D721Med (cell line): ENCODE results near the gene PAK1.

Experiments used
- DNase-seq: peaks from one replicate; pipeline ENCODE4 v3.0.0; 2011; ENCODE audit warnings: low spot score; ENCODE audit not compliant: insufficient read length
- FAIRE-seq: peaks from 2 replicates; lab custom pipeline; 2011; peaks lifted over from hg19 to GRCh38; lab: Jason Lieb, UNC
- TF ChIP-seq, protein P1 (sequence below): IDR thresholded peaks from 2 replicates; pipeline ENCODE4 v1.5.1; 2012; ENCODE audit warnings: mild to moderate bottlenecking, control low read depth; ENCODE audit not compliant: insufficient read depth; ENCODE audit errors: missing control alignments

The PAK1 gene

DNA sequence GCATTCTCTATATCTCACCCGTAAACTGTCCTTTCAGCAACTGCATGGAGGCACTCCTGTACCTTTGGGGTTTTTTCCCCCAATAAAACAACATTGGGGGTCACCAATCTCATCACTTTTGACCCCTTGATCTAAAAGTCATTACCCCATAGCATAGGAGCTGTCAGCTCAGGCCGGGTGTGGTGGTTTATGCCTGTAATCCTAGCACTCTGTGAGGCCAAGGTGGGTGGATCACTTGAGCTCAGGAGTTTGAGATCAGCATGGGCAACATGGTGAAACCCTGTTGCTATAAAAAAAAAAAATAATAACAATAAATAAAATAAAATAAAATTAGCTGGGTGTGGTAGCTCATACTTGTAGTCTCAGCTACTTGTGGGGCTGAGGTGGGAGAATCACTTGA, 155.3 kb downstream of the PAK1 start:
- DNase-seq (no peak), FAIRE-seq (no peak)
- TF ChIP-seq, protein P1, sequence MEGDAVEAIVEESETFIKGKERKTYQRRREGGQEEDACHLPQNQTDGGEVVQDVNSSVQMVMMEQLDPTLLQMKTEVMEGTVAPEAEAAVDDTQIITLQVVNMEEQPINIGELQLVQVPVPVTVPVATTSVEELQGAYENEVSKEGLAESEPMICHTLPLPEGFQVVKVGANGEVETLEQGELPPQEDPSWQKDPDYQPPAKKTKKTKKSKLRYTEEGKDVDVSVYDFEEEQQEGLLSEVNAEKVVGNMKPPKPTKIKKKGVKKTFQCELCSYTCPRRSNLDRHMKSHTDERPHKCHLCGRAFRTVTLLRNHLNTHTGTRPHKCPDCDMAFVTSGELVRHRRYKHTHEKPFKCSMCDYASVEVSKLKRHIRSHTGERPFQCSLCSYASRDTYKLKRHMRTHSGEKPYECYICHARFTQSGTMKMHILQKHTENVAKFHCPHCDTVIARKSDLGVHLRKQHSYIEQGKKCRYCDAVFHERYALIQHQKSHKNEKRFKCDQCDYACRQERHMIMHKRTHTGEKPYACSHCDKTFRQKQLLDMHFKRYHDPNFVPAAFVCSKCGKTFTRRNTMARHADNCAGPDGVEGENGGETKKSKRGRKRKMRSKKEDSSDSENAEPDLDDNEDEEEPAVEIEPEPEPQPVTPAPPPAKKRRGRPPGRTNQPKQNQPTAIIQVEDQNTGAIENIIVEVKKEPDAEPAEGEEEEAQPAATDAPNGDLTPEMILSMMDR: no peak

DNA sequence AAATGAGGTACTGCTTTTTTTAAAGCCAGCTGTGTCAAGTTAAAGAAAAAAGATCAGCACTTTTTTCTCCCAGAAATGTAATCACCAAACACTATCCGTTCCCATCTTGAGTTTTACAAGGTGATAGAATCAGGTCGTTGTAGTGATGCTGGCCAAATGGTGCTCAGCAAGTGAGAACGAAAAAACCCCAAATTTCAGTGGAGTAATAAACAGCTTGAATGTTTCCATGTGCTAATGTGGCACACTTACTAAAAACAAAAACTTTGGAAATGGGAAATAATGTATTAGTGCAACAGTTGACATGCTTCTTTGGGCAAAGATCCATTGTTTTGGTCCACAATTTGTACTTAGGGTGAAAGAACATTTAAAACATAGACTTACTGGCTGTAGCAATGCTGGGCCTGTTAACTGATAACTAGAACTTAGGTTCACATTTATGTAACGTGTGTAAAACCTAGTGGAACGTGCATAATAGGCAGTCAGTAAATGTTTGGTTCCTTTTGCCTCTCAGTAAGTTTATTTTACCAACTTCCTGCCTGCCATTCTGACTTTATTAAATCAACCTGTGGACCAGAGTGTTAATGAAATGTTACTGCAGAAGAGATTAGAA, 157.1 kb downstream of the PAK1 start:
- TF ChIP-seq, protein P1: no peak
- FAIRE-seq: no peak
- DNase-seq: no peak

DNA sequence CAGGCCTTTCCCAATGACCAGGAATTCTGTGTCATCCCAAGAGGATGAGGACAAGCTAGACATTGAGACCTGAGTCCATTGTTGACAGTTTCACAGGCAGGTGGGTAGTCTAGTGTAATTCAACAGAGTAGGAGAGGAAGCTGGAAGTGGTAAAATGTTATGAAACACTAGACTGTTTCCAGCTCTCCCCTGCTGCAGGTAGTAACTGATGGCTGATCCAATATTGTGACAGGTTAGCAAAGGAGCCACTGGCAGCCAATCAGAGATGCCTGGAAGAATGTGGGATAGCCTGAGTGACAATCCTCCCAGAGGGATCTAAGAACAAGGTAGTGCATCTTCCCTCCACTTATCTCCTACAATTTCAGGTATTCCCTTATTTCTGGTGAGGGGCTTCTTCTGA, 161.8 kb downstream of the PAK1 start:
- TF ChIP-seq, protein P1: no peak
- DNase-seq (no peak), FAIRE-seq (no peak)

DNA sequence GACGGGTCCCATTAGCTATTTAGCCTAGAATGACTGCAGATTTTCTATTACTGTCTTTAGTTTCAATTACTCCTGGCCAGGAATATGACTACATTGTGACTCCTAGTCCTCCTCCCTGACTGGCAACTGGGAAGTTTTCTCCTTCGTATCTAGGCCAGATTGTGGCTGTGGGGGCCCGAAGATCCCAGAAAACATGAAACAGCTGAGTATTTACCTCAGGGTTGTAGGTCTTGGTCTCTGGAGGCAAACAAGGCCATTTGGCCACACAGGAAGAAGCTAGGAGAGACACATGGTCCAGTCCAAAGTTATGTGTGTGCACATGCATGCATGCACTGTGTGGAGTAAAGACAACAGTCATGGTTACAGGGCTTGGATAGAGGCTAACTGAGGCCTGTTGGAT, 162.2 kb downstream of the PAK1 start:
- TF ChIP-seq, protein P1: no peak
- FAIRE-seq: no peak
- DNase-seq: no peak

DNA sequence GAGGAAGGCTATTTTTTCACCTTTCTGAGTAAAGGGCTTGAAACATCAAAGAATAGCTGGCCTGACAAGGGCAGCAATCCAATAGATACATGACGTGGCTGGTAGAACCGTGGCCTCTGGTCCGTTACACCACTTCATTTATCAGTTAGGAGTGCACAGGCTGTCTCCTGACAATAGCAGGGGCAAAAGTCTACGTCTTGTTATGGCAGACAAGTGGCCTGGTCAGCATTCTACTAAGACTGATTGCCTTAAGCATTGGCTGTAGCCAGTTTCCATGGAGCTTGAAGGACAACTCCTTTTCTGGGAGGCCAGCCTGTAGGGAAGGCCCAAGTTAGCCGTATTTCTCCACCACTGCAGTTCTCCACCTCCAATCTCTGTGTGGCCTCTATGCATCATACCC, 163.2 kb downstream of the PAK1 start:
- TF ChIP-seq, protein P1: no peak
- DNase-seq: no peak
- FAIRE-seq: no peak

DNA sequence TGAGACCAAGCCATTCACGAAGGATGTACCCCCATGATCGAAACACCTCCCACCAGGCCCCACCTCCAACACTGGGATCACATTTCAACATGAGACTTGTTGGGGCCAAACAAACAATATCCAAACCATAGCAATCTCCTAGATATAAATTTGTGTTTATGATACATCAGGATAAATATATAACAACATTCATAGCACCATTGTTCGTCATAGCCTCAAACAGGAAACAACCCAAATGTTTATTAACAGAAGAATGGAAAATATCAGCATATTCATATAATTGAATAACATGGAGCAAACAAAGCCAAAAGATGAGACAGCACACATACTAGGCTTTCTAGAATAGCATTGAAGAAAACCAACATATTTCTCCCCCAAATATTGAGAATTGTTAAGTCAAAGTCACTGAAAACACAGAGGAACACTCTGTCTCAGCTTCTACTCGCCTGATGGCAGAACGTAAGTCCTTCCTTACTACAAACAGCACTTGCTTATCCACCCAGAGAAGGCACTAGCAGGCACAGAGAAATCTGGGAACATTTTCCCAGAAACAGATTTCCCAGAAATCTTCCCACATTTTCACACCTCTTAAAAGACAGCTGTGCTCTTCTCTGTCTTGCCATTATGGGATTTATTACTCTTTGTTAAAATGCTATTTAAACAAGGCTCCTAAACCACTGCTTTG, 164.4 kb downstream of the PAK1 start:
- no peak for FAIRE-seq
- DNase-seq: no peak

More for the DNA sequence above, 164.4 kb downstream of the PAK1 start:
- TF ChIP-seq, protein P1: no peak
